NK-92 treated with Interleukin-12 subunit alpha and Interleukin-12 subunit beta, amount 100 ng/mL, for 24 hours (cell line): Measurements from ENCODE around the gene ZBTB47.

Experiments used
- DNase-seq: peaks from one replicate; lab custom pipeline; 2025; lab: John Stamatoyannopoulos, UW

The ZBTB47 gene

DNA sequence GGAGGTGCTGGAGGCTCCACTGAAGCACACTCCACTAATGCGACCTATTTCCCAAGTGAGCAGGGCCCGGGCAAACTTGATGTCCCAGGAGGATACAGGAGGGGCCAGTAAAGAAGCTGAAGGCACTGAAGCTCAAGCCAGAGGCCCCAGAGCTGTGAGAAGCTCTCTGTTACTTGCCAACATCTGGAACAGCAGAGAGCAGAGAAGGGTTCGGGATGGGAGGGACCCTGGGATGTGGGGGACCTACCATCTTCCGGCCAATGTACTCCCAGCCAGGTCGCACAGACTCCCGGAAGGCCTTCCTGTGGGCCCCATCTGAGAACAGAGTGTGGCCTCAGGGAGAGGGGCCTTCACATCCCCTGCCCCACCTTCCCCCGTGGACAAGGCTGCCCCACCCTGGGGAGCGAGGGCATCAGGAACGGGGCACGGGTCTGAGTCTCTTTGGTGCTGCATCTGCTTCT is 46.0 kb downstream of the ZBTB47 start:
- no peak for DNase-seq

- no peak for DNase-seq
Observed at GRCh38 chr3:42700366-42701288, 47.1 kb downstream of the ZBTB47 start.

- no peak for DNase-seq
Observed at GRCh38 chr3:42701371-42702065, 48.0 kb downstream of the ZBTB47 start.

GRCh38 chr3:42702066-42702951 is 48.8 kb downstream of the ZBTB47 start, which contains the start of gene HHATL:
TSS of gene HHATL (minus strand) at chr3:42702798. CDS start at chr3:42700826, 1,972 bp downstream.
- no peak for DNase-seq

GRCh38 chr3:42702982-42703694 is 49.6 kb downstream of the ZBTB47 start:
- no peak for DNase-seq

- DNase-seq, result no peak
Observed at GRCh38 chr3:42703695-42704025, 50.2 kb downstream of the ZBTB47 start.

- no peak for DNase-seq
Observed at GRCh38 chr3:42704136-42704841, 50.8 kb downstream of the ZBTB47 start.

DNA sequence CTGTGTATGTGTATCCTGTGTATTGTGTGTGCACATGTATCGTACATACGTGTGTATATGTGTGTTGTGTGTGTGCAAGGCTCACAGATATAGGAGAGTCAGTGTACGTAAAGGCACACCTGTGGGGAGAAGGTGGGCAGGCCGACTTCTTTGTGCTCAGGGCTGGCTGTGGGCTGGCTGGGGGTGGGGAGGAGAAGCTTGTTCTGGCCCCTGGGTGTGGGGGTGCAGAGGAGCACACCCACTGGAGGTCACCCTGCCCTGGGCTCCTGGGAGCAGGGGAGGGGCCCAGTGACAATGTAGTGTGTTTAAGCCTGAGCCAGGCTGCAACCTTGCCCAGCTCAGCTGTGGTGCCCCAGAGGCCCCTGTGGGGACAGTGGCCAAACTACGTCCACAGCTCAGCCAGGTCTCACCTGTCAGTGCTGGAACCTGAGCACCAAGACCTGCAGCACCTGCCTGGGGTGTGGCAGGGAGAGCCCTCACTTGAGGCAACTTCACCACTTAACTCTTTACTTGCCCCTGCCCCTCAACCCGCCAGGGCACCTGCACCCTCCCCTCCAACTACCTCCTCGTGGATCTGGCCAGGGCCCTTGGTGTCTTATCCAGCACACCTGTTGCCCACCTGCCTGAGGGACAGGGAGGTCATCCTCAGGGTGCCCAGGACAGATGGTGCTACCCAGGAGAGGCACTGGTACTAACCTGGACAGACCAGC is 51.7 kb downstream of the ZBTB47 start:
- no peak for DNase-seq

DNA sequence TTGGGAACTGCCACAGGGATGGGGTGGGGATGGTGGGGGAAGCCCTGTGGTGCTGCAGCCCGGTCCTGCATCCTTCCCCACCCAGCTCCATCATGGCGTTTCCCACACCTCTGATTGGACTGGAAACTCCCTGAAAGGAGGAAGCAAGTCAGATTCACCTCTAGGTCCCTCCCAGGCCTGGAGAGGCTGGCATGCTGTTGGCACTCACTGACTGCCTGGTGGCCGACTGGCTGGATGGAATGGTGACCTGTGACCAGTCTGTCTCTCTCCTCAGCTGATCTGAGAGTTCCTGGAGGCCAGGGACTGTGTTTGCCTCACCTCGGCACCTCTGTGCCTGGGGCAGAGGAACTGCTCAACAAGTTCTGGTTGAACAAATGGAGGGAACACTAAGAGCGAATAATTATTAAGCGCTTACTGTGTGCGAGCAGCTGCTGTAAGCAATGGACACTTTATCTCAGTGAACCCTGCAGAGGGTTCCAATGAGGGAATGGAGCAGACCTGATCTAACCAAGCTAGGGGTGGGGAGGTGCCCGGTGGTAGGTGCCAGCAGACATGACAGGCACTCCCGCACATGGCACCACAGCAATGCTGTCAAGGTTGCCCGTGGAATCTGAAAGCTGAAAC is 52.6 kb downstream of the ZBTB47 start:
- DNase-seq, result no peak

- DNase-seq, result no peak
Observed at GRCh38 chr3:42706721-42707619, 53.5 kb downstream of the ZBTB47 start.

- DNase-seq, result no peak
Observed at GRCh38 chr3:42707620-42708355, 54.3 kb downstream of the ZBTB47 start.

DNA sequence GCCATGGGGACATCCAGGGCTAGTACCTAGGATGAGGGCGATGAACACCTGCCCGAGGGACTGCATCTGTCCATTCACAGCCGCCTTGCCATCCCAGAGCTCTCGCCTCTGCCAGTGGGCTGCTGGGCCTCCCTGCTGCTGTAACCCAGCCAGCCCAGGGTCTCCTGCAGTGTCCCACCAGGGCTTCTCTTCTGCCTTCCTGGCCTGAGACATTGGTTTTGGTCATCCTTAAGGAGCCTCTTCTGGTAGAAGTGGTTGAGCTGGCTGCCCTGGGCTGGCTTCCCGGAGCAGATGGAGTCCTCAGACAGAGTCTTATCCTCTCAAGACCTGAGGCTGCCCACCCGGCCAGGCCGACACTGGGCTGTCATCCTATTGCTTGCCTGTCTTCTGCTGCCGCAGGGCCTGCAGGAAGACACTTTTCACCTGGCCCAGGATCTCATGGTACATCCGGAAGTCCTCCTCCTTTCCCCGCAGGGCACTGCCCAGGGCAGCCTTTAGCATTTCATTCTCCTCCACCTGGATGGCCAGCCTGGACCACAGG is 55.2 kb downstream of the ZBTB47 start:
- no peak for DNase-seq

DNA sequence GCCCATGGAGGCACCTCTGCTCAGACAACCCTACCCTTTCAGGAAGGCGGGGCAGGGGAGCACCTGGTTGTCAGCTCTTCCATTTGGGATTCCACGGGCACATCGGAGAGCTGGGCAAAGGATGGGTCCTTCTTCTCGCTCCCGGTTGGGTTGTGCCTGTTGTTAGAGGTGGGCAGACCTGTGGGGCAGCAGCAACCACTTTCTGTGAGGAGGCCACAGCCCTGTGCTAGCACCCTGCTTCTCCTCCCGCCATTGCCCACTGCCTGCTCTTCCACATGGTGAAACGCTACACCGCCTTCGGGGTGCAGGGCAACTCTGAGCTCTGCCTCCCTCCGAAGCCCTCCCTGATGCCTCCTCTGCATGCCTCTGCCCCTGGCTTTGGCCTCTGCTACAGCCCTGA is 56.1 kb downstream of the ZBTB47 start:
- no peak for DNase-seq

DNA sequence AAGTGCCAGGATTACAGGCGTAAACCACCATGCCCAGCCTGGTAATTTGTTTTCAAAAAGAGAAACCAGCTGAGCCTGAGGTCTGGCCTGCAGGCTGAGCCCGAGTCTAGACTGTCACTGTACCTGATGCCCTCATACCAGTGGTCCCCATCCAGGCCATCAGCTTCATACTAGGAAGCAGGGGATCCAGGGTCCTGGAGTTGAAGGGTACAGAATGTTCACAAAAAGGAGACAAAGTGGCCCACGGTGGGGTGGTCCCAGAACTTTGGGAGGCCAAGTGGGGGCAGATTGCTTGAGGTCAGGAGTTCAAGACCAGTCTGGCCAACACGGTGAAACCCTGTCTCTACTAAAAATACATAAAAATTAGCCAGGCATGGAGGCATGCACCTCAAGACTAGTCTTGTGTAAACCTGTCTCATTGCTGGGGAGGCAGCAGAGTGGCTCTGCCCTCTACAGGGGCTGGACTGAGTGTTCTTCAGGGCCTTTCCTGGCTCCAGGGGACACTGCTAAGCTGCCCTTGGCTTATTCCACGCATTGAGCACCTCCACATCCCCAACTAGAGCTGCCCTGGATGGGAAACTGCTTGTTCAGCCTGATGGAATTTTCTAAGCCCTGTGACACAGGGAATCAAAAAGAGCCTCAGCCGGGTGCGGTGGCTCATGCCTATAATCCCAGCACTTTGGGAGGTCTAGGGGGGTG is 57.0 kb downstream of the ZBTB47 start:
- no peak for DNase-seq

- DNase-seq, result no peak
Observed at GRCh38 chr3:42711491-42712343, 58.2 kb downstream of the ZBTB47 start.

GRCh38 chr3:42712344-42712648 is 58.8 kb downstream of the ZBTB47 start:
- DNase-seq, result no peak
